Dedifferentiated amniotic fluid mesenchymal stem cell (primary cell): Measurements from ENCODE around the gene PF4V1.
A peak's percentile ranks its signal among the peaks of the same experiment; 100 is the strongest.
"Not testable (repeated sequence)": the region's sequence is repeated elsewhere in the genome, so short reads cannot be mapped to it uniquely, and the experiment has no call there.

Experiments
- DNase-seq: peaks from one replicate; pipeline ENCODE4 v3.0.0-alpha.2; 2016; ENCODE audit errors: extremely low spot score

Gene PF4V1

GRCh38 chr4:73870768-73871167, 17.7 kb downstream of the PF4V1 start:
- no peak for DNase-seq

- DNase-seq: no peak
Measured at GRCh38 chr4:73871511-73872310, 18.6 kb downstream of the PF4V1 start.

- no peak for DNase-seq
Measured at GRCh38 chr4:73872316-73873108, 19.4 kb downstream of the PF4V1 start.

GRCh38 chr4:73874386-73874785, 21.3 kb downstream of the PF4V1 start:
- DNase-seq: no peak

GRCh38 chr4:73875401-73875800, 22.3 kb downstream of the PF4V1 start:
- DNase-seq: no peak

GRCh38 chr4:73883306-73883705, 30.2 kb downstream of the PF4V1 start:
- no peak for DNase-seq

- DNase-seq: no peak
Measured at GRCh38 chr4:73885574-73886267, 32.6 kb downstream of the PF4V1 start.

- no peak for DNase-seq
Measured at GRCh38 chr4:73891326-73891725, 38.2 kb downstream of the PF4V1 start.

- peak; percentile 48 for DNase-seq
Measured at GRCh38 chr4:73891739-73892405, 38.8 kb downstream of the PF4V1 start.

- no peak for DNase-seq
Measured at GRCh38 chr4:73892966-73893365, 39.9 kb downstream of the PF4V1 start.

- DNase-seq: no peak
Measured at GRCh38 chr4:73894001-73894400, 40.9 kb downstream of the PF4V1 start.

GRCh38 chr4:73895201-73896175, 42.4 kb downstream of the PF4V1 start:
- no peak for DNase-seq

- no peak for DNase-seq
Measured at GRCh38 chr4:73896416-73896815, 43.3 kb downstream of the PF4V1 start.

GRCh38 chr4:73897380-73898136, 44.5 kb downstream of the PF4V1 start:
- DNase-seq: peak; percentile 32

- DNase-seq: not testable (repeated sequence)
Measured at GRCh38 chr4:73899338-73899737, 46.2 kb downstream of the PF4V1 start.

GRCh38 chr4:73901031-73901430, 47.9 kb downstream of the PF4V1 start:
- DNase-seq: no peak

GRCh38 chr4:73902038-73902637, 49.0 kb downstream of the PF4V1 start:
- DNase-seq: no peak

GRCh38 chr4:73902817-73903547, 49.9 kb downstream of the PF4V1 start:
- DNase-seq: no peak
